Transverse colon (tissue), 4 donors: ENCODE measurements around the gene NEK8. TPM values are rescaled to one million over a fixed set of nuclear protein-coding genes. Genes with fewer than 3 reads are reported as not detected.
"Not testable (repeated sequence)": the region's sequence is repeated elsewhere in the genome, so short reads cannot be mapped to it uniquely, and the experiment has no call there.

Experiments
- DNase-seq: peaks from one replicate; pipeline ENCODE4 v3.0.0-alpha.2; 2019
- H3K27ac ChIP-seq, 4 donors: fragments of 200-600 bp; sonication (generic); 2 replicates each; pipeline ENCODE4 v1.5.1; 2016 to 2018; ENCODE audit warnings: inconsistent platforms in 4 of 4
- H3K27me3 ChIP-seq: fragments of 200-600 bp; sonication (generic); 2 replicates; pipeline ENCODE4 v1.5.1; 2017; ENCODE audit warnings: inconsistent platforms
- H3K36me3 ChIP-seq, 4 donors: fragments of 200-600 bp; sonication (generic); 2 replicates each; pipeline ENCODE4 v1.5.1; 2017 to 2019; ENCODE audit warnings: inconsistent platforms in 4 of 4
- H3K4me1 ChIP-seq, 4 donors: fragments of 200-600 bp; sonication (generic); 2 replicates each; pipeline ENCODE4 v1.5.1; 2017 to 2020; ENCODE audit warnings: inconsistent platforms in 4 of 4
- H3K4me3 ChIP-seq, 4 donors: fragments of 200-600 bp; sonication (generic); 1 replicate in 1 of 4; 2 replicates in 3 of 4; pipeline versions ENCODE4 v1.5.1 to v1.6.1; 2017 to 2019; ENCODE audit warnings: inconsistent platforms in 4 of 4
- H3K9me3 ChIP-seq, 2 donors: fragments of 200-600 bp; sonication (generic); 2 replicates each; pipeline ENCODE4 v1.5.1; 2017 to 2019; ENCODE audit warnings: inconsistent platforms in 2 of 2
- EP300 ChIP-seq: sonication (generic); formaldehyde crosslinking; IDR thresholded peaks from one replicate; pipeline ENCODE4 v1.6.1; 2017; ENCODE audit warnings: antibody characterized with exemption, low read depth
- POLR2A ChIP-seq: fragments of 450-650 bp; IDR thresholded peaks from one replicate; pipeline ENCODE4 v1.6.1; 2016; ENCODE audit warnings: antibody characterized with exemption, mild to moderate bottlenecking, moderate library complexity
- POLR2AphosphoS5 ChIP-seq, 3 donors: sonication (generic); formaldehyde crosslinking; IDR thresholded peaks; one replicate each; pipeline ENCODE4 v1.6.1; 2016; ENCODE audit warnings: antibody characterized with exemption in 3 of 3
- WGBS, 2 donors: methylation state at CpG; one replicate each; pipeline ENCODE4 v1.1.5; 2018; ENCODE audit warnings: low coverage in 1 of 2; 5-methylcytosine and 5-hydroxymethylcytosine counted together
- in situ Hi-C, 4 donors: fragments of 200-750 bp; cut with MboI; loops; one replicate each; pipeline versions ENCODE4 v1.15.0 to v1.15.1; 2017; ENCODE audit warnings: low sequenced_read_pairs in 3 of 4, low pct_ligation_motif_present in 1 of 4, low pct_unique_long_range_greater_than_20kb in 1 of 4
- intact Hi-C: fragments of 100-400 bp; cut with DNase I; formaldehyde crosslinking; loops from one replicate; pipeline ENCODE4 v1.15.1; 2023; ENCODE audit warnings: low total_unique reads
- small RNA-seq, 4 donors: library from RNA; depleted of rRNA; stranded (forward); fragments of <200 nt; gene quantifications; one replicate each; pipeline ENCODE3, GENCODE V24; 2016
- total RNA-seq, 4 donors: library from RNA; depleted of rRNA; stranded (reverse); fragments of >200 nt; gene quantifications; one replicate each; pipeline ENCODE4 v1.1.0, GENCODE V29; 2016
- TF ChIP-seq, protein P1 (sequence below), 5 experiments: fragments of 200-600 bp in 3 of 5; fragments of 450-650 bp in 2 of 5; sonication (generic) in 3 of 5; IDR thresholded peaks; 1 replicate in 2 of 5; 2 replicates in 3 of 5; pipeline ENCODE4 v1.5.1; 2016 to 2017; ENCODE audit warnings: antibody characterized with exemption in 5 of 5, inconsistent platforms in 3 of 5, mild to moderate bottlenecking in 2 of 5, moderate library complexity in 1 of 5

NEK8 gene
- total RNA-seq, 4 donors from 2014 or later = 5.7 to 52.3 (median 8.3) TPM

DNA sequence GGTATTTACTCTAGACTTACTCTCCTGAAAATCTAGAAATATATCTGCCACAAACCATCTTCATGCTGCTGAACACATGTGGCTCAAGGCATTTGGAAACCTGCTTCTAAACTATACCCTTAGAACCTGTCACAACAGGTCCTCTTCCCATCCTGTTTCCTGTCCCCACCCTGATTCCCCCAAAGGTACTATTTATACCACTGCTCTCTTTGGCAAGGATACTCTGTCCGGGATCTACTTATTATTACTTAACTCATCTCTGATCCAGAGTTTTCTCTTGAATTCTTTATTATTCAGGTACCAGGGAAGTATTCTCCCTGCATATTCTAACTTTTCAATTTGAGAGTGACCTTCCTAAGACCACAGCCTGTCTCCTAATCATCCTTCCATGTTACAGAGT is 48.6 kb downstream of the NEK8 start:
- no peak overlapping the region for H3K27ac ChIP-seq
- H3K4me1 ChIP-seq = peaks cover 0 to 7% (median 0%) of the 10 kb centered on the region in 4 donors
- no peaks in the 10 kb centered on the region for H3K9me3 ChIP-seq
- in situ Hi-C loops (no loop called here), intact Hi-C loops (no loop called here)
- no peaks in the 10 kb centered on the region for H3K36me3 ChIP-seq
- WGBS, 2 donors = 43% methylated on average over 1 of the region's 1 CpG; no CpG with 5 or more reads in 1 of the 2 donors
- TF ChIP-seq POLR2AphosphoS5 (IDR thresholded peaks at IDR 0.05) (no peak), EP300 (no peak), POLR2A (no peak)
- TF ChIP-seq, protein P1, sequence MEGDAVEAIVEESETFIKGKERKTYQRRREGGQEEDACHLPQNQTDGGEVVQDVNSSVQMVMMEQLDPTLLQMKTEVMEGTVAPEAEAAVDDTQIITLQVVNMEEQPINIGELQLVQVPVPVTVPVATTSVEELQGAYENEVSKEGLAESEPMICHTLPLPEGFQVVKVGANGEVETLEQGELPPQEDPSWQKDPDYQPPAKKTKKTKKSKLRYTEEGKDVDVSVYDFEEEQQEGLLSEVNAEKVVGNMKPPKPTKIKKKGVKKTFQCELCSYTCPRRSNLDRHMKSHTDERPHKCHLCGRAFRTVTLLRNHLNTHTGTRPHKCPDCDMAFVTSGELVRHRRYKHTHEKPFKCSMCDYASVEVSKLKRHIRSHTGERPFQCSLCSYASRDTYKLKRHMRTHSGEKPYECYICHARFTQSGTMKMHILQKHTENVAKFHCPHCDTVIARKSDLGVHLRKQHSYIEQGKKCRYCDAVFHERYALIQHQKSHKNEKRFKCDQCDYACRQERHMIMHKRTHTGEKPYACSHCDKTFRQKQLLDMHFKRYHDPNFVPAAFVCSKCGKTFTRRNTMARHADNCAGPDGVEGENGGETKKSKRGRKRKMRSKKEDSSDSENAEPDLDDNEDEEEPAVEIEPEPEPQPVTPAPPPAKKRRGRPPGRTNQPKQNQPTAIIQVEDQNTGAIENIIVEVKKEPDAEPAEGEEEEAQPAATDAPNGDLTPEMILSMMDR (IDR thresholded peaks at IDR 0.05) = no peak
- H3K4me3 ChIP-seq = no peak overlapping the region
- DNase-seq = no peak
- H3K27me3 ChIP-seq = no peaks in the 10 kb centered on the region

DNA sequence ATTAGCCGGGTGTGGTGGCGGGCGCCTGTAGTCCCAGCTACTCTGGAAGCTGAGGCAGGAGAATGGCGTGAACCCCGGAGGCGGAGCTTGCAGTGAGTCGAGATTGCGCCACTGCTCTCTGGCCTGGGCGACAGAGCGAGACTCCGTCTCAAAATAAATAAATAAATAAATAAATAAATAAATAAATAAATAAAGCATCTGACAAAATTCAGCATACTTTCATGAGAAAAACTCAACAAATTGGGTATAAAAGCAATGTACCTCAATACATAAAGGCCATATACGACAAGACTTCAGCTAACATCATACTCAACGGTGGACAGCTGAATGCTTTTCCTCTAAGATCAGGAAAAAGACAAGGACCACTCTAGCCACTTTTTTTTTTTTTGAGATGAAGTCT is 51.0 kb downstream of the NEK8 start:
- intact Hi-C loops, H3K27me3 ChIP-seq, H3K27ac ChIP-seq, in situ Hi-C loops, H3K4me3 ChIP-seq, H3K9me3 ChIP-seq, H3K4me1 ChIP-seq, H3K36me3 ChIP-seq, DNase-seq: not testable (repeated sequence)
- WGBS, 2 donors = 94 to 97% methylated on average over 13 of the region's 13 CpGs

DNA sequence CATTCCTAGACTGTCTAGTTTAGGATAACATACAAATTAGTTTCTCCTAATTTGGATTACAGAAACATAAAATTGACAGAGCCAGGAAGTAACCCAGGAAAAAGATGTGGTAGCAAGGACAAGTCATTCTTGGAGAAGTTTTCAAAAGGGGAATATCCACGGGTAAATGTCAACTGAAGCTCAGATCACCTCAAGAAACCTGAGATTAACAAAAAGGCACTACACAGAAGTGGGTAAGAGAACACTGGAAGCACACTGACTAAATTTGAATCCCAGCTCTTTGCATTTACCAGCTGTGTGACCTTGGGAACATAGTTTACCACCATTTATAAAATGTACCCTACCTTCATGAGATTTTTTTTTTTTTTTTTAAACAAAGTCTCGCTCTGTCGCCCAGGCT is 54.6 kb downstream of the NEK8 start:
- Histone ChIP-seq H3K36me3 (no peaks in the 10 kb centered on the region), H3K27me3 (no peaks in the 10 kb centered on the region), H3K4me3 (no peak overlapping the region), H3K4me1 (no peaks in the 10 kb centered on the region), H3K27ac (no peak overlapping the region), H3K9me3 (no peaks in the 10 kb centered on the region)
- TF ChIP-seq POLR2A (no peak), POLR2AphosphoS5 (IDR thresholded peaks at IDR 0.05) (no peak), EP300 (no peak)
- TF ChIP-seq, protein P1 (IDR thresholded peaks at IDR 0.05) = no peak
- WGBS, 2 donors = 80 to 84% methylated on average over 3 of the region's 3 CpGs
- intact Hi-C loops = no loop called here
- no peak for DNase-seq
- in situ Hi-C loops = no loop called here

DNA sequence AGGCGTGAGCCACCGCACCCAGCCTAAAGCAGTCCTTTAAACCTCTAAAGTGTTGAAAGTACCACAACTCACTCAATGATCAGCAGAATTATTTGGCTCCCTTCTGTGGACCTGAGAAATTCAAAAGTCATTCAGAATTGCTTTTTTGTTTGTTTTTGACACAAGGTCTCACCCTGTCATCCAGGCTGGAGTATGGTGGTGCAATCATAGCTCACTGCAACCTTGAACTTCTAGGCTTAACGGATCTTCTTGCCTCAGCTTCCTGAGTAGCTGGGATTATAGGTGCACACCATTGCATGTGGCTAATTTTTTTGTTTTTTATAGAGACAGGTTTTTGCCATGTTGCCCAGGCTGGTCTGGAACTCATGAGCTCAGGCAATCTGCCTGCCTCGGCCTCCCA is 59.5 kb downstream of the NEK8 start:
- Histone ChIP-seq H3K27ac (no peak overlapping the region), H3K36me3 (no peaks in the 10 kb centered on the region), H3K4me3 (no peak overlapping the region), H3K4me1 (peaks cover 0 to 3% (median 0%) of the 10 kb centered on the region in 4 donors), H3K9me3 (no peaks in the 10 kb centered on the region), H3K27me3 (no peaks in the 10 kb centered on the region)
- WGBS, 2 donors = 93% methylated on average over 4 of the region's 4 CpGs; no CpG with 5 or more reads in 1 of the 2 donors
- in situ Hi-C loops = no loop called here
- TF ChIP-seq POLR2AphosphoS5 (IDR thresholded peaks at IDR 0.05) = no peak
- no peak for TF ChIP-seq POLR2A
- TF ChIP-seq, protein P1 (IDR thresholded peaks at IDR 0.05) = no peak
- no peak for TF ChIP-seq EP300
- intact Hi-C loops = no loop called here
- no peak for DNase-seq

Small RNA genes within 50 kb of the gene (small RNA-seq; reads per million reads assigned to genes)
- gene SNORD42A (0 reads per million in 4 donors), gene SNORD42B (0 to 0.55 (median 0.12) reads per million in 4 donors), gene SNORD4A (0 reads per million in 4 donors), gene SNORD4B (0 reads per million in 4 donors)

Other genes with a start within 250 kb of the NEK8 start
- under 1 TPM in 2 of 4 donors, not detected in 2; 0.14 to 0.32 TPM for gene FOXN1, start 222.4 kb upstream of the NEK8 start, total RNA-seq
- 10 to 100 TPM; 16.4 to 52.4 (median 32.8) TPM for gene UNC119, start 176.2 kb upstream of the NEK8 start, total RNA-seq
- gene PIGS, start 157.3 kb upstream of the NEK8 start, total RNA-seq = 100 to 1,000 TPM in 2 of 4 donors, 10 to 100 TPM in 2; 18.1 to 182 (median 87.6) TPM
- gene ALDOC, start 151.9 kb upstream of the NEK8 start, total RNA-seq = 10 to 100 TPM in 2 of 4 donors, 1 to 10 TPM in 2; 3.0 to 46.1 (median 18.7) TPM
- gene SPAG5, start 129.8 kb upstream of the NEK8 start, total RNA-seq = 10 to 100 TPM in 3 of 4 donors, 1 to 10 TPM in 1; 8.9 to 21.5 (median 13.6) TPM
- gene RSKR, start 114.6 kb upstream of the NEK8 start, total RNA-seq = 10 to 100 TPM in 3 of 4 donors, 1 to 10 TPM in 1; 8.3 to 70.8 (median 22.1) TPM
- gene BLTP2, start 83.6 kb upstream of the NEK8 start, total RNA-seq = 100 to 1,000 TPM; 117 to 120 (median 118) TPM
- gene SDF2, start 66.9 kb upstream of the NEK8 start, total RNA-seq = 10 to 100 TPM; 32.2 to 69.9 (median 49.1) TPM
- 100 to 1,000 TPM in 1 of 4 donors, 10 to 100 TPM in 3; 50.8 to 167 (median 61.6) TPM for gene SUPT6H, start 66.6 kb upstream of the NEK8 start, total RNA-seq
- gene PROCA1, start 16.9 kb upstream of the NEK8 start, total RNA-seq = 1 to 10 TPM in 2 of 4 donors, under 1 TPM in 1, not detected in 1; 0.96 to 2.9 (median 1.4) TPM
- gene RAB34, start 10.9 kb upstream of the NEK8 start, total RNA-seq = 10 to 100 TPM; 41.1 to 60.5 (median 50.0) TPM
- 100 to 1,000 TPM; 238 to 385 (median 342) TPM for gene RPL23A, start 8.8 kb upstream of the NEK8 start, total RNA-seq
- gene TLCD1, start 2.6 kb upstream of the NEK8 start, total RNA-seq = 10 to 100 TPM in 1 of 4 donors, 1 to 10 TPM in 1, not detected in 2; 5.6 to 11.5 TPM
- gene TRAF4, start 15.2 kb downstream of the NEK8 start, total RNA-seq = 100 to 1,000 TPM in 3 of 4 donors, 10 to 100 TPM in 1; 65.7 to 191 (median 126) TPM
- gene FAM222B, start 114.0 kb downstream of the NEK8 start, total RNA-seq = 10 to 100 TPM; 23.2 to 41.0 (median 32.9) TPM
- 10 to 100 TPM; 28.1 to 74.4 (median 47.3) TPM for gene ERAL1, start 126.2 kb downstream of the NEK8 start, total RNA-seq
- gene FLOT2, start 168.9 kb downstream of the NEK8 start, total RNA-seq = 10 to 100 TPM; 35.8 to 95.8 (median 46.5) TPM
- gene DHRS13, start 174.3 kb downstream of the NEK8 start, total RNA-seq = 1 to 10 TPM; 2.2 to 6.5 (median 6.0) TPM
- gene PHF12, start 222.7 kb downstream of the NEK8 start, total RNA-seq = 100 to 1,000 TPM in 1 of 4 donors, 10 to 100 TPM in 3; 43.5 to 134 (median 60.5) TPM